ENCODE results near the gene DISP1.
A peak's percentile ranks its signal among the peaks of the same experiment; 100 is the strongest.

The DISP1 gene, protein sequence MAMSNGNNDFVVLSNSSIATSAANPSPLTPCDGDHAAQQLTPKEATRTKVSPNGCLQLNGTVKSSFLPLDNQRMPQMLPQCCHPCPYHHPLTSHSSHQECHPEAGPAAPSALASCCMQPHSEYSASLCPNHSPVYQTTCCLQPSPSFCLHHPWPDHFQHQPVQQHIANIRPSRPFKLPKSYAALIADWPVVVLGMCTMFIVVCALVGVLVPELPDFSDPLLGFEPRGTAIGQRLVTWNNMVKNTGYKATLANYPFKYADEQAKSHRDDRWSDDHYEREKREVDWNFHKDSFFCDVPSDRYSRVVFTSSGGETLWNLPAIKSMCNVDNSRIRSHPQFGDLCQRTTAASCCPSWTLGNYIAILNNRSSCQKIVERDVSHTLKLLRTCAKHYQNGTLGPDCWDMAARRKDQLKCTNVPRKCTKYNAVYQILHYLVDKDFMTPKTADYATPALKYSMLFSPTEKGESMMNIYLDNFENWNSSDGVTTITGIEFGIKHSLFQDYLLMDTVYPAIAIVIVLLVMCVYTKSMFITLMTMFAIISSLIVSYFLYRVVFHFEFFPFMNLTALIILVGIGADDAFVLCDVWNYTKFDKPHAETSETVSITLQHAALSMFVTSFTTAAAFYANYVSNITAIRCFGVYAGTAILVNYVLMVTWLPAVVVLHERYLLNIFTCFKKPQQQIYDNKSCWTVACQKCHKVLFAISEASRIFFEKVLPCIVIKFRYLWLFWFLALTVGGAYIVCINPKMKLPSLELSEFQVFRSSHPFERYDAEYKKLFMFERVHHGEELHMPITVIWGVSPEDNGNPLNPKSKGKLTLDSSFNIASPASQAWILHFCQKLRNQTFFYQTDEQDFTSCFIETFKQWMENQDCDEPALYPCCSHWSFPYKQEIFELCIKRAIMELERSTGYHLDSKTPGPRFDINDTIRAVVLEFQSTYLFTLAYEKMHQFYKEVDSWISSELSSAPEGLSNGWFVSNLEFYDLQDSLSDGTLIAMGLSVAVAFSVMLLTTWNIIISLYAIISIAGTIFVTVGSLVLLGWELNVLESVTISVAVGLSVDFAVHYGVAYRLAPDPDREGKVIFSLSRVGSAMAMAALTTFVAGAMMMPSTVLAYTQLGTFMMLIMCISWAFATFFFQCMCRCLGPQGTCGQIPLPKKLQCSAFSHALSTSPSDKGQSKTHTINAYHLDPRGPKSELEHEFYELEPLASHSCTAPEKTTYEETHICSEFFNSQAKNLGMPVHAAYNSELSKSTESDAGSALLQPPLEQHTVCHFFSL (N-terminal part only)

DNA sequence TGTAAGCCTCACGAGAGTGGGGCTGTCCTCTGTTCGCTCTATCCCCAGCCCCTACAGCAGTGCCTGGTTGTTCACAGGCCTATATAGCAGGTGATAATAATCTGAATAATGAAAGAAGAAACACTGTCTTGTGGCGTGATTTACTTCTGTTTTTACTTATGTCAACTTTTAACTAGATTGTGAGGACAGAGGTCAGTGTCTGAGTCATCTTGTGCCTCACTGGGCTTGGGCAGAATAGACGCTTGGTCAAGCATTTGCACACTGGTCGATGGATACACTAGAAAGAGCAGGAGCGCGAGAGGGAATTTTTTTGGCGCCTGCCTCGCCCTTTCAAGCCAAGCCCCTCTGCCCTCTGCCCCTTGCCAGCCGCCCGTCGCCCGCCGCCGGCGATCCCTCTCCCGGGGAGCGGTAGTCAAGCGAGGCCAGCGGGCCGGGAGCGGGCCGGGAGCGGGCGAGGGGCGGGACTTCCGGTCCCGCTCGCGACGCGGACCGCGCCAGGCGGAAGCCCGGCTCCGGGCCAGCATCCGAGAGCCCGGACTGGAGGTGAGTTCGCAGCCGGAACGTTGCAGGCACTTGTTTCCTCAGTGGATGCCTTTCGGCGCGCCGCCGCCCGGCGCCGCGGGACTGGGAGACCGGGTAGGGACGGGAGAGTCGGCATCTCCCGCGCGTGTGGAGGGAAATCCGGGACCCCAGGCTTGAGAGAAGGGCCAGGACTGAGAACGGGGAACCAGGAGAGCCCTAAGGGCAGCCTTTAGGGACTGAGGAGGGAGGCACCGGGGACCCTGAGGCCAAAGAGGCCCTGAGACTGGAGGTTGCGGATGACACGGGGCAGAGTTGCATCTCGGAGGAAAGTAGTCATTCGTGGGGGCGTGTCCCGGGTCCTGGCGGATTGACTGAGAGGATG lies at the start of gene DISP1:
Gene DISP1 (plus strand): TSS at position 504 of the 904 bp plus-strand sequence. CDS start 127,785 bp downstream, outside the sequence.
- peak; percentile 84 for DNase-seq

DNA sequence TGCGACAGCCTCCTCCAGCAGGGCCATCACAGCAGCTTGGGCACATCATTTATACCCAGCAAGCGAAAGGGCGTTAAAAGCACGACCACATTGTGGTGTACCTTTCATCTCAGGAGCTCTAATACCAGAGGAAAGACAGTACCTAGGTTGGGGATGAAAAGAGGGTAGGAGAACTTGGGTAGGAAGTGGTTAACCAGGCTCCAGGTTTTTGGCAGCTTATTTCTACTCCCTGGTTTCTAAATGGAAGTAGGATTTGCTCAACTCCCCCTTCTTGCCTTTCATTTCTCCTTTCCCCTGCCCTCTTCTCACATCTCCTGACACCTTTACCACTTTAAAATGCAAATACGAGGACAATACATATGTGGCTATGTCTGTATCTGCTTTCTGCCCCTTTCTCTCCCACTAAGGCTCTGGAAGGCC lies 47.7 kb upstream of the DISP1 start:
- no peak for DNase-seq

DNA sequence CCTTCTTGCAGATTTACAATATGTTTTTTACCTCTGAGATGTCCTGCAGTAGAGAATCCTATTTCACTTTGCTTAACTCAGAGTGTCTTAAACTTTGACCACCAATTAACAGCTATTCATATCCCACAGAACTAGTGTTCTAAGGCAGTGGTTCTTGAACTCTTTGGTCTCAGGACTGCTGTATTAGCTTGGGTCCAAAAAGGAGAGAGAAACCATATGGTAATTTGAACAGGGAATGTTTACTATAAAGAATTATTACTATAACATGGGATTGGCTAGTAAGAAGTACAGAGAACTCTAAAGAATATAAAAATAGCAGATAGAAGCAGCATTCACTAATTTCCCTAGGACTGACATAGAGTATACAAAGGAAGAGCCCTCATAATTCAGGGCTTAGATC lies 46.2 kb upstream of the DISP1 start:
- DNase-seq = no peak

DNA sequence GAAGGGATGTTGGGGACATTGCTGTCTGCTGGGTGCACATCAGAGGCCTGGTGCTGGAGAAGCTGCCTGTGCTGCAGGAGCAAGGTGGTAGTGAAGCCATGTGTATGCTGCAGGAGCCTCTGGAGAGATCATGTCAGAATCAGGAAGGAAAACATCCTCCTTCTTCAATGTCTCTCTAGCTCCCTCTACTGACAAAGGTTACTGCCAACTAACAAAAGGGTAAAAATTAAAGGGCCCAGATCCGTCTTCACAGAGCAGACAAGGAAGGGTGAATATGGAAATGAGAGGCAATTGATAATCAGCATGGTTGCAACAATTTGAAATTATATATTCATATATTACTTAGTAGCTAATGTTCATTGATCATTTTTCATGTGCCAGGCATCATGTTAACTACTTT lies 45.7 kb upstream of the DISP1 start:
- no peak for DNase-seq

DNA sequence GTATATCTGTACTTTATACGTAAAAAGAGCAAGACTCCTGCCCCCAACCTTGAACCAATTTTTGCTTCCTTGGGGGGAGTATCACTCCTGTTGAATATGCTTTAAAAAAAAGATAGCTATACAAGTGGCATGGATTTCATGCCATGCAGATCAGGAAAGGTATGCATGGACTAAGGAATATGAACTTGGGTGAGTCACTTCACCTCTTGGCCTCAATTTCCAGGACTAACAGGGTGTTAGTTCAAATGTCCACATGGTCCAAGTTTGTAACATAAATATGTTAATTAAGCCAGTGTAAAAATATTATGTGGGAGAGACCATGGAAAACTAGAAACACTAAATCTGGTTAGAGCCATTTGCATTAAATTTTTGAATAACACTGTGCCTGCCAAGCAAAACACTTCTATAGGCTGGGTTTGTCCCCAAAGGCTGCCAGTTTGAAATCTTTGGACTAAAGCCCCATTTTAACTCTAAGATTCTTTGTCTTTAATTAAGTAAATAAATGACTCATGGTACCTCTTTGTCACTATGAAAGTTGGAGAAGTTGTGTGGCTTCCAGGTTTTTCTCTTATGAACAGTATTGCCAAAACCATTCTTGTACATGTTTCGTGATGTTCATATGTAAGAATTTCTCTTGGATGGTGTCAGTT lies 44.7 kb upstream of the DISP1 start:
- no peak for DNase-seq

DNA sequence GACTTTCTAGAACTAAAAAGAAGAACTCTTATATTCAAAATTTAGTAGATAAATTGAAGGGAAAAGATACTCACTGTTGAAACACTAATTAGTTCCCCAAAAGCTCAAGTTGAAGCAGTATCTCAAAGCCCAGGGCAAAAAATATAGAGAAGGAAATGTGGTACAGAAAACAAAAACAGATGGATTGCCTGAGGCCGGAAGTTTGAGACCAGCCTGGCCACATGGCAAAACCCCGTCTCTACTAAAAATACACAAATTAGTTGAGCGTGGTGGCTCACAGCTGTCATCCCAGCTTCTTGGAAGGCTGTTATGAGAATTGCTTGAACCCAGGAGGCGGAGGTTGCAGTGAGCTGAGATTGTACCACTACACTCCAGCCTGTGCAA lies 41.9 kb upstream of the DISP1 start:
- no peak for DNase-seq

DNA sequence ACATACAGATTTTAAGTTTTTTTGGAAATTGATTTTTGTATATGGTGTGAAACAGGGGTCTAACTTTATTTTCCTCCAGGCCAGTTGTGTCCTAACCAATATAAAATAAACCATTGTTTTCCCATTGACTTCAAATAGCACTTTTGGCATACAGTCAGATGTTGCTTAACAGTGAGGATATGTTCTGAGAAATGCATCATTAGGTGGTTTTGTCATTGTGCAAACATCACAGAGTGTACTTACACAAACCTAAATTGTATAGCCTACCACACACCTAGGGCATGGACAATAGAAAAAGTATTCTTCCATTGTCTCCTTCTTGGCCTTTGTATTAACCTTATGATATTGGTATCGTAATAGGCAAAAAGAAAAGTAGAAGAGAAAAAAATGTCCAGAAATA lies 37.4 kb upstream of the DISP1 start:
- DNase-seq = no peak

DNA sequence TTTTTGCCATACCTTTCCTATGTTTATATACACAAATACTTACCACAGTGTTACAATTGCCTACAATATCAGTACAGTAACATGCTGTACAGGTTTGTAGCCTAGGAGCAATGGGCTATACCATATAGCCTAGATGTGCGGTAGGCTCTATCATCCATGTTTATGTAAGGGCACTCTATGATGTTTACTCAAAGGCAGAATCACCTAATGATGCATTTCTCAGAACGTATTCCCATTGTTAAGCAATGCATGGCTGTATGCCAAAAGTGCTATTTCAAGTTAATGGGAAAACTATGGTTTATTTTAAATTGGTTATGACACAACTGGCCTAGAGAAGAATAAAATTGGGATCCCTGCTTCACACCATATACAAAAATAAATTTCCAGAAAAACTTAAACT lies 36.9 kb upstream of the DISP1 start:
- no peak for DNase-seq

DNA sequence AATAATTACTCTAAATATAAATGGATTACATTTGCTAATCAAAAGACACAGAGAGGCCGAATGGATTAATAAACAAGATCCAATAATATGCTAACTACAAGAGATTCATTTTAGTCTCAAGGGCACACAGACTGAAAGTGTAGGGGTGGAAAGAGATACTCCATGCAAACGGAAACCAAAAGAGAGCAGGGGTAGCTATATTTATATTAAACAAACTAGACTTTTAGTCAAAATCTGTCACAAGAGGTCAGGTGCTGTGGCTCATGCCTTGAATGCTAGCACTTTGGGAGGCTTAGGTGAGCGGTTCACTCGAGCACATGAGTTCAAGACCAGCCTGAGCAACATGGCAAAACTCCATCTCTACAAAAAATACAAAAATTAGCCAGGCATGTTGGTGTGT lies 33.6 kb upstream of the DISP1 start:
- DNase-seq = no peak

DNA sequence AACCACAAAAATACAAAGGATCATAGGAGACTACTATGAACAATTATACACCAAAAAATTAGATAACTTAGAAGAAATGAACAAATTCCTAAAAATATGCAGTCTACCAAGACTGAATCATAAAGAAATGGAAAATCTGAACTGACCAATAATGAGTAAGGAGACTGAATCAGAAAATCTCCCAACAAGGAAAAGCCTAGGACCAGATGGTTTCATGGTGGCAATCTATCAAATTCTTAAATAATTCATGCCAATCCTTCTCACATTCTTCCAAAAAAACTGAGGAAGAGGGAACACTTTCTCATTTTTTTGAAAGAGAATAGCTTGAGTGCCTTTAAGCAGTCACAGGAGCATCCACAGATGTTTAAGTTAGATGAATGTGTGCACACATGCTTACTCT lies 31.8 kb upstream of the DISP1 start:
- no peak for DNase-seq

DNA sequence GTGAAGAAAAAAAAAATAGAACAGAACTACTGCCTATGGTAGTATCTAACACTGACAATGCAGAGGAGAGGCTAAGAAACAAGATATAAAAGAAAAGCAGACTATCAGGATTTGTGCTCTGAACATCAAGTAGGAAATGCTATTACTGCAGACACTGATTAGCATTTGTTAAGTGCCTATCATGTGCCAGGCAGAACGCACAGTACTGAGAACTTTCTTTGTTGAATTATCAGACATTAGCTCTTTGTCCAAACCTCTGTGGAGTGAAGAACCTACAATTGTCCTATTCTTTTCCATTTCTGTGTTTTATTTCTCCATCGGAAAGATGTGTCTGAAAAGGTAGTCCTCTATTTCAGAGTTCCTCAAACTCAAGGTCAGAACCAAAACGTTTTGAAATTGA lies 30.5 kb upstream of the DISP1 start:
- DNase-seq = no peak

DNA sequence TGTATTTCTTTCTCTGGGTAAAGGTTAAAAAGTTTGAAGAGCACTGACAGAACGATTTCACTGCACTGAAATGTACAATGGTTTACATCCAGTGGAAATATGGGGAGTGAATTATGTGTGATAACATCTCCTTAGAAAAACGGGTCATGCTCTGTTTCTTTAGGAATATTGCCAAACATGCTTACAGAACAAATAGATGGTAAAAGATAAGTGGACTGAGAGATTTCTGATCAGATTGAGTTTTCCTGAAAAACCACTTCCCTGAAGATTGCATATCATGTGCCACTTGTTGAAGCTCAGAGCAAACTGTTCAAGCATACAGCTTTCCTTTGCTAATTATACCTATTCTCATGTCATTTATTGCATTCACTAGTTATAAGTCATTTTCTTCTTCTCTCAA lies 29.9 kb upstream of the DISP1 start:
- DNase-seq = no peak

DNA sequence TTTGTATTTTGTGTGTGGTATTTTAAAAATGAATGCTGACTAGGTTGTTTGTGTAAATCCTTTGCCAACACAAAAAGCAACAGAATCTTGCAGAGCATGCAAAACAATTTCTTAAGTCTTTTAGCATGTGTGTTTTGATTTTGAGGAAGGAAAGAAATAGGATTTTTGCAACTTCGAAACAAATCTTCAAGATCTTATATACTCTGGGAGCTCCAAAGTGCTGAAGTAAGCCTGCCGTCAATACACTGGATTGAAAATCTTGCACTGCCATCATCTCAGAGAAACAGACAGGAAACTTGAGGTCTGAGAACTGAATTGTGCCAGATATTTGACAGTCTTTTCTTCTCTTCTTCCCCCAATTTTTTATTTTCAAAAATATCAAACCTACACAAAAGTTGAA lies 29.3 kb upstream of the DISP1 start:
- DNase-seq = no peak

DNA sequence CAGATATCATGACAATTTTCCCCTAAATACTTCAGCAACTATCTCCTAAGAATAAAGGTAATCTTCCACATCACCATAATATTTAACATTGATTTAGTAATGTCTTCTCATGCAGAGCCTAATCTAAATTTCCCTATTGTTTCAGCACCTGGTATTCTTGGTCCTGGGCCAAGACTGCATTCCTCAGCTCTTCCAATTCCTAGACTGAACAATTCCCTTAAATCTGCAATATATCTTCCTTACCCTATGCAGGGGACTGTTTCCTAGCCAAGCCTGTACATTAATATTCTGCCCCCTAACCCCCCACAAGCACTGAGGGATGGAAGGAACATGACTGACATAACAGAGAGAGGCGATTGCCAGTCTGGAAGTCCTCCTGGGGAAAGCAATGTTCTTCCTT lies 28.7 kb upstream of the DISP1 start:
- no peak for DNase-seq

DNA sequence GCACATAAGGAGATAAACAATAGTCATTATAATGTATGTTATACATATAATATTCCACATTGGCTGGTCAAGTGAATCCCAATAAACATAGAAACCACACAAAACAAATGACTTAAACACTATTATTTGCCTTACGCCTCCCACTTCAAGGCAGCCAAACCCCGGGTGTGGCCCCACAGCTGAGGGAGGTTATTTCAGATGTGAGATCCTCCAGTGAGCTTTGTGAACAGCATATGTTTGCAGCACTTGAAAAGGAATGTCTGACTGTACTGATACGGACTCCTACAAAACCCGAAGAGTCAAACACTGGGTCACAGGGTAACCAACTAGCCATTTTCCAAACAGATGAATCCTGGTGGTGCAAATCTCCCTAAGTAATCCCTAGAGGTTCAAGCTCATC lies 27.1 kb upstream of the DISP1 start:
- no peak for DNase-seq

DNA sequence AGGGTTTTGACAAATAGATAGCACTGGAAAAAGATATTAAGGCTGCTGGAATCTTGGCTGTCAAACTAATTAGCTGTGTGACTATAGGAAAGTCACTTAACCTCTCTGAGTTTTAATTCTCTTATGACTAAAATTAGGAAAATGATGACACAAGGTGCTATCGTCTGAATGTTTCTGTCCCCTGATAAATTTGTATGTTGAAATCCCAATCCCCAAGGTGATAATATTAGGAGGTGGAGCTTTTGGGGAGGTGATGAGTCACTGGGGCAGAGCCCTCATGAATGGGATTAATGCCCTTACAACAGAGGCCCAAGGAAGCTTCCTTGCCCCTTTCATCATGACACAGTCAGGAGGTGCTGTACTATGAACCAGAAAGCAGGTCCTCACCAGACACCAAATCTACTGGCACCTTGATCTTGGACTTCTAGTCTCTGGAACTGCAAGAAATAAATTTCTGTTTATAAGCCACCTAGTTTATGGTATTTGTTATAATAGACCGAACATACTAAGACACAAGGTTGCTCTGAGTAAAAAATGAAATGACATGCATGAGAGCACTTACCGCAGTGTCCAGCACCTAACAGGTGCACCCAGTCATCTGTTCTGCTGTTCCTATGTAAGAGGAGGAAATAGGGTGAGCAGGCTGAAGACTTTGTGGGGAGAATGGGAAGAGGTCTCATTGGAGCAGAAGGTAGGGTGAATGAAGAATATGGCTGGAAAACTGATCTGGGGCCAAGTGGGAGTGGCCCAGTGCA lies 26.3 kb upstream of the DISP1 start:
- DNase-seq = no peak

DNA sequence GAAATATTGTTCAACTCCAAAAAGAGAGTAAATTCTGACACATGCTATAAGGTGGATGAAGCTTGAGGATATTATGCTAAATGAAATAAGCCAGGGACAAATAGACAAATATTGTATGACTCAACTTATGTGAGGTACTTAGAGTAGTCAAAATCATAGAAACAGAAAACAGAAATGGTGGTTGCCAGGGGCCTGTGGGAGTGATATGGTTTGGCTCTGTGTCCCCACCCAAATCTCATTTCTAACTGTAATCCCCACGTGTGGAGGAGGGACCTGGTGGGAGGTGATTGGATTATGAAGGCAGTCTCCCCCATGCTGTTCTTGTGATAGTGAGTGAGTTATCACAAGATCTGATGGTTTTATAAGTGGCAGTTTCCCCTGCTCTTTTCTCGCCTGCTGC lies 24.7 kb upstream of the DISP1 start:
- DNase-seq = no peak

DNA sequence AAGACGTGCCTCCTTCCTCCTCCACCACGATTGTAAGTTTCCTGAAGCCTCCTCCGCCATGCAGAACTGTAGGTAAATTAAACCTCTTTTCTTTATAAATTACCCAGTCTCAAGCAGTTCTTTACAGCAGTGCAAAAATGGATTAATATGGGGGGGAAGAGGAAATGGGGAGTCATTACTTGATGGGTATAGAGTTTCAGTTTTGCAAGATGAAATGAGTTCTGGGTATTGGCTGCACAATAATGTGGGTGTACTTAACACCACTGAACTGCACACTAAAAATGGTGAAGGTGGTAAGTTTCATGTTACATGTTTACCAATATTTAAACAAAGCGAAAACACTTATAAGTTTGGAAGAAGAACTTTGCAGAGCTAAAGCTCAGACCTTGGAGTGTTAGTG lies 24.3 kb upstream of the DISP1 start:
- DNase-seq = no peak

DNA sequence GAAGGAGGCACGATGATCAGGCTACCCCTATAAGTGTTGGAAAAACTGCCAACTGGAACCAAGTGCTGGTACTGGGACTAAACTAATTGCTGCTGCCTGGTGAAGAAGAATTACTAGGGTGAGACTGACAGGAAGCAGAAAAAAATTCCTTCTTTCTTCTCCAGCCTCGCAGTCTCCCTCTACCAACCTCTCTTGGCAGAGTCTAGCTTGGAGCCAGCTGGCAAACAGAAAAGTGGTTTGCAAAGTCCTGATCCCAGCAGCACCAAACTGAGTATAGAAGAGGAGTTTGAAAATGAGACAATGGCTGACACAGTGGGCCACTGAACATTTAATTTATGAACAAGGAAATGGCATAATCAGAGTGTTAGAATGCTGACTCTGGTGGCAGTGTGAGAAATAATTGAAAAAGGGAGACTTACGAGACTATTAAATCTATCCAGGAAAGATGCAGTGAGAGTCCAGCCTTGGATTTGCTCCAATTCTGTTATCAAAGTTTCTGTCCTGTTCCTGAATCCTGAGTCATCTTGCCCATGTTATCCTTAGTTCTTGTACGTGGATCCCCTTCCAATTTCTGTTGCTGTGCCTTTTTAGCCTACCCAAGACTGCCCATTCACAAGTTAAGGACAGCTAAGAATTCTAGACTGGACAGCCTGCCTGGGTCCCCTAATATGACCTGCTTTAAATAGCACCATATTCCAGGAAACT lies 23.7 kb upstream of the DISP1 start:
- DNase-seq = no peak

DNA sequence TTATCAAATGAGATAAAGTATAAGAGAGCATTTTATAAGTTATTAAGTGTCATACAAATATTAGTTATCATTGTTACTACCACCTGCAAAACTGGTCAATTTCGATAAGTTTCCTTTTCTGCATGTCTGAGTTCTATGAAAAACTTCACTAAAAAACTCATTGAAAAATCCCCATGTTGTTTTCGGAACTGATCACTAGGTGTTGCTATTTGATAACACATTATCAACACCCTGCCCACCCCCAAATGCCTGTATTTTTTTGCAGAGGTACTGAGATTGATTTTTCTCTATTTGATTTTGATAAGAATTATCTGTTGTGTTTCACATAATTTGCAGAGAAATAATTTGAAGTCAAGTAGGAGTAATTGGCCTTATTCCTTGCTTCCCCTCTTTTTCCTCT lies 22.1 kb upstream of the DISP1 start:
- DNase-seq = no peak

All from stimulated activated CD8-positive, alpha-beta memory T cell treated with anti-CD3 and anti-CD28 coated beads, Interleukin-4, amount 100 ng/mL, for 48 hours (primary cell).